MCF 10A (cell line): ENCODE measurements around the gene GXYLT2. TPM values are rescaled to one million over a fixed set of nuclear protein-coding genes. Genes with fewer than 3 reads are reported as not detected.
"Not testable (repeated sequence)": the region's sequence is repeated elsewhere in the genome, so short reads cannot be mapped to it uniquely, and the experiment has no call there.

Experiments used
- BruUV-seq: library from RNA; stranded (reverse); fragments of 400-500 nt; replicated peaks from 2 replicates; lab custom pipeline; 2021; lab: Mats Ljungman, UMichigan
- CTCF ChIA-PET: fragments of 300-600 bp; sonication (Branson Sonifier 250); formaldehyde crosslinking; extraction: SDS; loops from one replicate; lab custom pipeline; 2021; ENCODE audit warnings: antibody characterized with exemption, inconsistent platforms; lab: Yijun Ruan, JAX
- POLR2A ChIA-PET: fragments of 300-600, 350-650 bp; sonication (Branson Sonifier 250); formaldehyde crosslinking; extraction: SDS; loops from one replicate; lab custom pipeline; 2020; ENCODE audit warnings: antibody characterized with exemption, inconsistent platforms; lab: Yijun Ruan, JAX
- DNase-seq: peaks from one replicate; pipeline ENCODE4 v3.0.0-alpha.2; 2018; ENCODE audit not compliant: unreplicated experiment
- H3K27ac Mint-ChIP-seq: one replicate; pipeline ENCODE4 v1.8.0; 2022; ENCODE audit warnings: mild to moderate bottlenecking, low read depth, mixed read lengths; ENCODE audit not compliant: unreplicated experiment
- H3K27me3 Mint-ChIP-seq: one replicate; pipeline ENCODE4 v1.8.0; 2022; ENCODE audit warnings: mixed read lengths; ENCODE audit not compliant: insufficient read depth, unreplicated experiment
- H3K36me3 Mint-ChIP-seq: one replicate; pipeline ENCODE4 v1.8.0; 2022; ENCODE audit warnings: mild to moderate bottlenecking, moderate library complexity, mixed read lengths; ENCODE audit not compliant: insufficient read depth, unreplicated experiment
- H3K4me1 Mint-ChIP-seq: one replicate; pipeline ENCODE4 v1.8.0; 2022; ENCODE audit warnings: mixed read lengths; ENCODE audit not compliant: insufficient read depth, unreplicated experiment
- H3K4me3 Mint-ChIP-seq: one replicate; pipeline ENCODE4 v1.8.0; 2022; ENCODE audit warnings: mild to moderate bottlenecking, moderate library complexity, mixed read lengths; ENCODE audit not compliant: unreplicated experiment
- H3K9me3 Mint-ChIP-seq: one replicate; pipeline ENCODE4 v1.8.0; 2022; ENCODE audit warnings: mixed read lengths; ENCODE audit not compliant: unreplicated experiment
- intact Hi-C: fragments of 100-400 bp; cut with micrococcal nuclease; formaldehyde crosslinking; loops from 2 replicates; pipeline ENCODE4 v1.14.1; 2022
- total RNA-seq: library from RNA; stranded (reverse); gene quantifications from 2 replicates; pipeline ENCODE4 v1.2.3, GENCODE V29; 2022
- TF ChIP-seq, protein P1 (sequence below): fragments of 200-600 bp; IDR thresholded peaks from one replicate; pipeline ENCODE4 v1.8.0; 2022; ENCODE audit warnings: antibody characterized with exemption, mild to moderate bottlenecking; ENCODE audit not compliant: unreplicated experiment

Gene GXYLT2
- total RNA-seq, 1 experiment from 2014 or later = 3.9 TPM

DNA sequence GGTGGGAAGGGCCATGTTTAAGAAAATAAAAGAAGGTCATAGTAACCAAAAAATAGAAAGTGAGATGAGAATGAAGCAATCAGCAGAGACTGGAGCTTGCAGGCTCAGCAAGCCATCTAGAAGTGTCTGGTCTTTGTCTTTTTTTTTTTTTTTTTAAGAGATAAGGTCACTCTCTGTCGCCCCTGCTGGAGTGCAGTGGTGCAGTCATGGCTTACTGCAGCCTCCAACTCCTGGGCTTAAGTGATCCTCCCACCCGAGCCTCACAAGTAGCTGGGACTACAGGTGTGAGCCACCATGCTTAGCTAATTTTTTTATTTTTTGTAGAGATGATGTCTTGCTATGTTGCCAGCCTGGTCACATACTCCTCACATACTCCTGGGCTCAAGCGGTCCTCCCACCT lies 36.2 kb downstream of the GXYLT2 start:
- H3K4me3 Mint-ChIP-seq = no peak overlapping the region
- H3K27ac Mint-ChIP-seq = no peak overlapping the region
- ChIA-PET CTCF (interaction anchor here (0.6 to 1.3 kb wide), 5 partner anchors 33 to 1194 kb away, joined by 3 to 6 read pairs (median 3); no protein-coding TSS in a partner anchor), POLR2A (interaction anchor here (0.7 kb wide), 1 partner anchor 573 kb away, joined by 3 read pairs; no protein-coding TSS in a partner anchor)
- H3K4me1 Mint-ChIP-seq = no peaks in the 10 kb centered on the region
- no peaks in the 10 kb centered on the region for H3K27me3 Mint-ChIP-seq
- no peak for DNase-seq
- intact Hi-C loops = no loop called here
- no peaks in the 10 kb centered on the region for H3K9me3 Mint-ChIP-seq
- H3K36me3 Mint-ChIP-seq = peaks cover 3% of the 10 kb centered on the region
- BruUV-seq = no TSS peak
- TF ChIP-seq, protein P1, sequence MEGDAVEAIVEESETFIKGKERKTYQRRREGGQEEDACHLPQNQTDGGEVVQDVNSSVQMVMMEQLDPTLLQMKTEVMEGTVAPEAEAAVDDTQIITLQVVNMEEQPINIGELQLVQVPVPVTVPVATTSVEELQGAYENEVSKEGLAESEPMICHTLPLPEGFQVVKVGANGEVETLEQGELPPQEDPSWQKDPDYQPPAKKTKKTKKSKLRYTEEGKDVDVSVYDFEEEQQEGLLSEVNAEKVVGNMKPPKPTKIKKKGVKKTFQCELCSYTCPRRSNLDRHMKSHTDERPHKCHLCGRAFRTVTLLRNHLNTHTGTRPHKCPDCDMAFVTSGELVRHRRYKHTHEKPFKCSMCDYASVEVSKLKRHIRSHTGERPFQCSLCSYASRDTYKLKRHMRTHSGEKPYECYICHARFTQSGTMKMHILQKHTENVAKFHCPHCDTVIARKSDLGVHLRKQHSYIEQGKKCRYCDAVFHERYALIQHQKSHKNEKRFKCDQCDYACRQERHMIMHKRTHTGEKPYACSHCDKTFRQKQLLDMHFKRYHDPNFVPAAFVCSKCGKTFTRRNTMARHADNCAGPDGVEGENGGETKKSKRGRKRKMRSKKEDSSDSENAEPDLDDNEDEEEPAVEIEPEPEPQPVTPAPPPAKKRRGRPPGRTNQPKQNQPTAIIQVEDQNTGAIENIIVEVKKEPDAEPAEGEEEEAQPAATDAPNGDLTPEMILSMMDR = peak; percentile 9

DNA sequence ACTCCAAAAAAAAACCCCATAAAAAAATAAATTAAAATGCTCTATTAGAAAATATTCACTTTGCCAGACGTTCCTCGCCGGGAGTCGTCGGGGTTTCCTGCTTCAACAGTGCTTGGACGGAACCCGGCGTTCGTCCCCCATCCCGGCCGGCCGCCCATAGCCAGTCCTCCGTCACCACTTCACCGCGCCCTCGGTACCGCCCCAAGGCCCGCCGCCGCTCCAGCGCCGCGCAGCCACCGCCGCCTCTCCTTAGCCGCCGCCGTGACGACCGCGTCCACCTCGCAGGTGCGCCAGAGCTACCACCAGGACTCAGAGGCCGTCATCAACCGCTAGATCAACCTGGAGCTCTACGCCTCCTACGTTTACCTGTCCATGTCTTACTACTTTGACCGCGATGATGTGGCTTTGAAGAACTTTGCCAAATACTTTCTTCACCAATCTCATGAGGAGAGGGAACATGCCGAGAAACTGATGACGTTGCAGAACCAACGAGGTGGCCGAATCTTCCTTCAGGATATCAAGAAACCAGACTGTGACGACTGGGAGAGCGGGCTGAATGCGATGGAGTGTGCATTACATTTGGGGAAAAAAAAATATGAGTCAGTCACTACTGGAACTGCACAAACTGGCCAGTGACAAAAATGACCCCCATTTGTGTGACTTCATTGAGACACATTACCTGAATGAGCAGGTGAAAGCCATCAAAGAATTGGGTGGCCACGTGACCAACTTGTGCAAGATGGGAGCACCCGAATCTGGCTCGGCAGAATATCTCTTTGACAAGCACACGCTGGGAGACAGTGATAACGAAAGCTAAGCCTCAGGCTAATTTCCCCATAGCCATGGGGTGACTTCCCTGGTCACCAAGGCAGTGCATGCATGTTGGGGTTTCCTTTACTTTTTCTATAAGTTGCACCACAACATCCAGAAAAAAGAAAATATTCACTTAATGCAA lies 41.2 kb downstream of the GXYLT2 start:
- CTCF ChIA-PET = interaction anchor here (0.7 to 3.2 kb wide), 2 partner anchors 10 to 127 kb away, joined by 3 to 14 read pairs; no protein-coding TSS in a partner anchor
- H3K9me3 Mint-ChIP-seq, H3K27ac Mint-ChIP-seq, H3K4me3 Mint-ChIP-seq, intact Hi-C loops, H3K27me3 Mint-ChIP-seq, DNase-seq, H3K4me1 Mint-ChIP-seq, POLR2A ChIA-PET, BruUV-seq, H3K36me3 Mint-ChIP-seq: not testable (repeated sequence)

DNA sequence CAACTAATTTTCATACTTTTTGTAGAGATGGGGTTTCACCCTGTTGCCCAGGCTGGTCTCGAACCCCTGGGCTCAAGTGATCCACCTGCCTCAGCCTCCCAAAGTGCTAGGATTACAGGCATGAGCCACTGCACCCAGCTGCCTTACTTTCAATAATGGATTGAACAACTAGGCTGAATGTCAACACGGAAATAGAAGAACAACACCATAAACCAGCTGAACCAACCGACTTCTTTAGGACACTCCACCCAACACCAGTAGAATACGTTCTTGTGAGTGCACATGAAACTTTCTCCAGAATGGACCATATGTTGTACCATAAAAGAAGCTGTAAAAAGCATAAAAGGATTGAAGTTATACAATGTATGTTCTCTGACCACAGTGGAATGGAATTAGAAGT lies 42.9 kb downstream of the GXYLT2 start:
- BruUV-seq = no TSS peak
- no peak for DNase-seq
- Mint-ChIP-seq H3K9me3 (no peaks in the 10 kb centered on the region), H3K4me1 (no peaks in the 10 kb centered on the region), H3K36me3 (peaks cover 6% of the 10 kb centered on the region), H3K4me3 (no peak overlapping the region), H3K27me3 (no peaks in the 10 kb centered on the region), H3K27ac (no peak overlapping the region)
- intact Hi-C loops = no loop called here
- TF ChIP-seq, protein P1 = no peak
- ChIA-PET CTCF (interaction anchor here (0.5 to 1.5 kb wide), 8 partner anchors 16 to 1720 kb away, joined by 3 to 5 read pairs (median 3); no protein-coding TSS in a partner anchor), POLR2A (interaction anchor here (0.7 kb wide), 1 partner anchor 944 kb away, joined by 3 read pairs; no protein-coding TSS in a partner anchor)

DNA sequence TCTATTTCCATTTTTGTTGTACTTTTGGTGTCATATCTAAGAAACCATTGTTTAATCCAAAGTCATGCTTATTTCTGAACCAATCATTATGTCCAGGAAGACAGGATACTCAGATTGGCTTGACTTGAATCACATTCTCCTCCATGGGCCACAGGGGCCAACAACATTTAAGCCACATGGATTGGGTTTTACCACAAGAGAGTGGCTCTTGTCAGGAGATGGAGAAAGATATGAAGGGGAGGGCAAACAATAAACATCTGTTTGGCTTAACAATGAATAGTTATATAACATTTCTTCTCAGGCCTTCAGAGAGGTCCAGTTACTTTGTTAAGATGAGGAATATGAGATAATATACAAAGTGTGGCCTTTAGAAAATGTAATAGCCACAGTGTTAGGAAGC lies 44.6 kb downstream of the GXYLT2 start:
- no TSS peak for BruUV-seq
- Mint-ChIP-seq H3K4me3 (no peak overlapping the region), H3K27ac (no peak overlapping the region), H3K27me3 (no peaks in the 10 kb centered on the region), H3K4me1 (no peaks in the 10 kb centered on the region), H3K9me3 (no peaks in the 10 kb centered on the region), H3K36me3 (peaks cover 6% of the 10 kb centered on the region)
- ChIA-PET POLR2A (no interaction called here), CTCF (no interaction called here)
- TF ChIP-seq, protein P1 = no peak
- DNase-seq = no peak
- intact Hi-C loops = no loop called here
